Muscle of back (tissue), 11 donors: ENCODE data around the gene ANO6. TPM values are rescaled to one million over a fixed set of nuclear protein-coding genes. Genes with fewer than 3 reads are reported as not detected.

Source experiments
- DNase-seq, 3 donors: peaks; one replicate each; pipeline versions ENCODE4 v3.0.0 to v3.0.0-alpha.2; 2013
- polyA plus RNA-seq, 10 donors: library from polyadenylated mRNA; unstranded; fragments of 120-200 nt; gene quantifications; one replicate each; pipeline ENCODE4 v1.2.1, GENCODE V29; 2013; ENCODE audit not compliant: insufficient read length in 10 of 10

Gene ANO6
- polyA plus RNA-seq, 10 donors = 51.2 to 74.9 (median 61.3) TPM

GRCh38 chr12:45342171-45342570, 126.3 kb downstream of the ANO6 start:
- no peak for DNase-seq

DNA sequence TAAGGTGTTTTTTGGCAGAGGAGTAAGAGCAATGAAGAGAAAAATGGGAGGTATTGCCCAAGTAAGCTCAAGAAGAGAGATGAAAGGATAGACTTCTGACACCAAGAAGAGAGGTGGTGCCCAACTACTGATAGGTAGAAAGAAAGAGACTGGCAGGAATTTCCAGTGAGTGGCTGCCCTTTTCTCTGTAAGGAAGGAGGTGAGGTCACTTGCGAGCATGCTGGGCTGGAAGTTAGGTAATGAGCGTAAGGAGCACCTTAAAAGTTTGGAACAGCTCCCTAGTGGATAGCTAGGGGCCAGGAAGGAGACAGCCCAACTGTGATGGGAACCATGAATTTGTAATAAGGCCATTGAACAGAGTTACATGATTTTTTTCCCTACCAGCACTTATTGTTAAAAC, 127.0 kb downstream of the ANO6 start:
- no peak for DNase-seq

- no peak for DNase-seq
These were observed 127.6 kb downstream of the ANO6 start for GRCh38 chr12:45343269-45344051.

DNA sequence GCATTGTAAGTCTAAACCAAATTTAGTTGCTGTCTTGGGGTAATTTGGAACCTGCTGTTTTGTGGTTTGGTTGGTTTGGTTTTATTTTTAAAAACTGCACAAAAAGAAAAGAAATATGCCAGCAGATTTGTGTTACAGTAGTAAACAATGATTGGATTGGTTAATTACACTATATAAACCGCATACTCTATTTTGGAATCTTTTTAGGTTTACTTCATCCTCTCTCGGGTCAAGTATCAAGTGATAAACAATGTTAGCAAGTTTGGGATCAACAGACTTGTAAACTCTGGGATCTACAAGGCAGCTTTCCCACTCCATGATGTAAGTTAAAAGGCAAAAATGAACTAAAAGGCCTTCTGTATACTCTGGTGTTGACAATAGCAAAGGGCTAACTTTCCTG, 132.4 kb downstream of the ANO6 start:
- DNase-seq = no peak

DNA sequence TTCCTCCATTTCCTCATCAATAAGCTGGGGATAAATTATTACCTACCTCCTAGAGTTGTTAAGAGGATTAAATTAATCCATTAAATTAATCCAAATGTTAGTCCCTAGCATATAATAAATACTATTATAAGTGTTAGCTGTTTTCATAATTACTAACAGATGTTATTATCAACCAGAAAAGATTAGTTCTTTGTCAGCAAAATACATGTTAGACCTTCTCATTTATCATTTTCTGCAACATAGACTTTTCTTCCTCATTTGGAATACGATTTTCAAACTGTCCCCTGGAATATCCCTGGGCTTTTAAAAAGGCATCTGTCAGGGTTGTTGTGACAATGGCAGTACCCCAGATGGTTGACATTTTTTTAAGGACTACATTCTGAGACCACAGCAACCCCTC, 133.1 kb downstream of the ANO6 start:
- no peak for DNase-seq

- DNase-seq = no peak
These were observed 134.0 kb downstream of the ANO6 start for GRCh38 chr12:45349916-45350315.

GRCh38 chr12:45350861-45351260, 135.0 kb downstream of the ANO6 start:
- DNase-seq = no peak

DNA sequence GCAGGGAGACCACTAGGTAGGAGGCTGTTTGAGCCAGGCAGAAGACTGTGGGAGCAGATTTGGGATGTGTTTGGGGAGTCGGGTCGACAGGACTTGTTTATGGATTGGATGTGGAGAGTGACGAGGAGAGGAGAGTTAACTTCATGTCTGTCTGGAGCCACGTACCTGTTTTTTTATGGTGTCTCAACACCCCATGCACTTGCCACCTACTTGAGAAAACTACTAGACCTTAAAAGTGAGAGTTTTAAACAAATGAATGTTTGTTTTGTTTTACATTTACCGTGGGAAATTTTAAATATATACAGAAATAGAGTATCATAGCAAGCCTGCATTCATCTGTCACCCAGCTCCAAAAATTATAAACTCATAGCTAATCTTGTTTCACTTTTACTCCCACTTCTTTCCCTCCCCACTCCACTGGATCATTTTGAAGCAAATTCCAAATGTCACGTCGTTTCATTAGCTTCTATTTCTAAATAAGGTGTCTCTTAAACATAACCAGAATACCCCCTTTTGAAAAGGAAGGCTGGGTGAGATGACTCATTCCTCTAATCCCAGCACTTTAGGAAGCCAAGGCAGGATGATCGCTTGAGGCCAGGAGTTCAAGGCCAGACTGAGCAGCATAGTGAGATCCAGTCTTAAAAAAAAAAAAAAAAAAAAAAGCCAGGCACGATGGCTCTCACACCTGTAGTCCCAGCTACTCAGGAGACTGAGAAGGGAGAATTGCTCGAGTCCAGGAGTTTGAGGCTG, 136.2 kb downstream of the ANO6 start:
- DNase-seq = no peak

GRCh38 chr12:45353944-45354343, 138.0 kb downstream of the ANO6 start:
- no peak for DNase-seq

- no peak for DNase-seq
These were observed 138.5 kb downstream of the ANO6 start for GRCh38 chr12:45354399-45354798.

DNA sequence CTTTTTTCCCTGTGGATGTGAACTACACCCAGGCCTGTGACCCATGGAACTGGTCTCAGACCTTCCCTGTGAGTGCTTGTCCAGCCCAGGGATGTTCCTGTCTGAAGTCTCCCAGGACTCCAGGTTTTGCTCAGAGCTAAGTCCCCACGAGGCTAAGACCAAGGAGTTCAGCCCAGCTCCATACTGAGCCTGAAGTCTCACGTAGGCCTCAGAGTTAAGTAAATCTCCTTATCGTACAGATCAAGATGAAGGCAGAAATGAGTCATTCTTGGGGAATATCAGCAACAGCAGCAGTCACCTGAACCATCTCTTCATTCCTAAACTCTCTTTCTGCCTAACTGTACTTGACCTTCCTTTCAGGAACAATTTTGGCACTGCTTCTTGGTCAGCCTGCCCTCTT, 139.8 kb downstream of the ANO6 start:
- no peak for DNase-seq

GRCh38 chr12:45356822-45357538, 141.1 kb downstream of the ANO6 start:
- peak in 2 of 3 donors; percentile 25 to 29 for DNase-seq

DNA sequence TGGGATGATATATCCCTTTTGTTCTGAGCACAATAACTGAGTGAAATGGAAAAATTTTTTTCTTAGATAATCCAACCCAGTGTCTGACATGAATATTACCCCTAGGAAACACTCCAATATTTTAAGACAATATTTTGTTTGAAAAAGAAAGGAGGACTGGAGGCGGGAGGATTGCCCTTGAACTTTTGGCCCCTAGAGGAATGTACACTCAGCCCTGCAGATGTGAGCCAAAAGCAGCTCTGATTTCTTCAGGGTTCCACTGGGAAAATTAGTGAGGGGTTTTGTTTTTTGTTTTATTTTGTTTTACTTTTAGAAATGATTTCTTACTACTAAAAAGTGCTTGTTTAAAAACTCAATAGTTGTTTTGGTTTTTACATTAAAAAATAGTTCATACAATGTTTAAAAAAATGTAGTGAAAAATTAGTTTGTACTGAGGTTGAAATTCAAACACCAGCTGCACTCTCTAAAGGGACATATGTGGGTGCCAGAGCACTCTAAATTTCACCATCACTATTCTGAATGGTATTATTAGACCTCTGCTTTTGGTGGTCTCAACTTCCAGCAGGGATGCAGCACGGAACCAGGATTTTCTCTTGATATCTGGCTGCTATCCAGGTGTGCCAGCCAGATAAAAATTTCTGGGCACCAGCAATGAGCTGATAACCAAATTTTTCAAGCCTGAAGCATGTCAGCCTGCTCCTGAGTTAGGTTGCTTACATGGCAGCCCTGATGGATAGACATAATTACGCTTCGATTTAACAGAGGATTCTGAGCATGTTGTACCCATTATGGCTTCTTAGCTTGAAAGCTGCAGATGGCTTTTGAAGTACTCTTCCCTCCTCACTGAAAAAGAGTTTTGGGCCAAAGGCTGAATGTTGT, 141.9 kb downstream of the ANO6 start:
- peak; percentile 62 to 89 (median 71) for DNase-seq

DNA sequence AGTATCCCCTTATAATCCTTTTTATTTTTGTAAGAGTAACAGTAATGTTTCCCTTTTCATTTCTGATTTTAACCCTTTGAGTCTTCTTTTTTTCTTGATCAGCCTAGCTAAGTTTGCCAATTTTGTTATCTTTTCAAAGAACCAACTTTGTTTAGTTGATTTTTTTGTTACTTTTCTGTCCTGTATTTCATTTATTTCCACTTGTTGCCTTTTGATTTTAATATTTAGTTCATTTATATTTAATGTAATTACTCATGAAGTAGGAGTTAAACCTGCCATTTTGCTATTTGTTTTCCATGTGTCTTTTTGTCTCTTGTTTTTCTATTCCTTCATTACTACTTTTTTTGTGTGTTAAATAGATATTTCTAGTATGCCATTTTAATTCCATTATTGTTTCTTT, 146.4 kb downstream of the ANO6 start:
- DNase-seq = no peak

GRCh38 chr12:45363903-45364302, 148.0 kb downstream of the ANO6 start:
- DNase-seq = no peak

GRCh38 chr12:45368841-45369489, 153.1 kb downstream of the ANO6 start:
- DNase-seq = no peak

DNA sequence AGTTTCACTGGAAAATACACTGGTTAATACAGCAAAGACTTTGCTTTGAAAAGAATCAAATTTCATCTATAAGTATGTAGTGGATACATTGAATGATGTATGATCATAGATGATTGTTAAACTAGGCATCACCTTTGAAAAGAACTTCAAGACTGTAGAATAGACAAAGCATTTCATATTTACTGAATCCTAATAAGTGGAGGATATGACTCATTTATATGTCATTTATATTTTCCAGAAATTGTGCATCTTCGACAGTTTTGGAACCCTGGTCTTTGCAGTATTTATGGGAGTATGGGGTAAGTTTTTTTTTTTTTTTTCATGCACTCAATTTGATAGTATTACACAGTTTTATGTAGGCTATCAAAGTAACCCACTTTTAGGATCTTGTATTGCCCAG, 161.9 kb downstream of the ANO6 start:
- DNase-seq = no peak

DNA sequence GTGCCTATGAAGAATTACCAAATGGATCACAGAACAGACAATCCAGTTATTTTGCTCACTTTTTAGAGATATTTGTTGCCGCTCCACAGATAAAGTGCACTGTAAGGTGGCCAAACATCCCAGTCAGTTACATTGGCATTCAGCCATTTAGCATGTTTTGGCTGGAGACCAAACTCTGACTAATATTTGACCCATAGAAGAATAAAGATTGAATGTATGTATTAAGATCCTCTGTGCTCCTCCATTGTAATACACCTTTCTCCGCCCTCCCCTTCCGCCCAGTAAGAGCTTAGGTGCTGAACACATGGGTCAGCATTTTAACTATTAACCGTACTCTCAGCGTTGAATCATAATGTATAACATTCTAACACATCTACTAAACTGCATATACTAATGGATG, 163.4 kb downstream of the ANO6 start:
- no peak for DNase-seq

DNA sequence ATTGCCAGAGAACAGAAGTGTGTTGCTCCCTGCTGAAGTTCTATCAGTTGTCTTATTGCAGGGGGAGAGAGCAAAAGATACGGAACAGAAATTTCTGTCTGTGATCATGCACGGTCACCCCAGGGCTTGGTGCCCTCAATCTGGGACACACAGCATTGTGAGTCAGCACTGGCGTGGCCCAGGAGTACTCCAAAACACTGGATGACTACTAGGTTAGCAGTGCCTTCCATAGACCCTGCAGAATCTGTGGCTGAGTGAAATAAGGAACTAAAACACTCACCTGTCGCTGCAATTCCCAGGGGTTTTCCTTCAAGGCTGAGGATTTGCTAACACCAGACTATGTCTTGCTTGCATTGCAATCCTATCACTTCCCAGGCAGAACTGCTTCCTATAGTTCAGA, 165.5 kb downstream of the ANO6 start:
- no peak for DNase-seq

- peak; percentile 41 to 78 (median 59) for DNase-seq
These were observed 172.7 kb downstream of the ANO6 start for GRCh38 chr12:45388545-45388944.

DNA sequence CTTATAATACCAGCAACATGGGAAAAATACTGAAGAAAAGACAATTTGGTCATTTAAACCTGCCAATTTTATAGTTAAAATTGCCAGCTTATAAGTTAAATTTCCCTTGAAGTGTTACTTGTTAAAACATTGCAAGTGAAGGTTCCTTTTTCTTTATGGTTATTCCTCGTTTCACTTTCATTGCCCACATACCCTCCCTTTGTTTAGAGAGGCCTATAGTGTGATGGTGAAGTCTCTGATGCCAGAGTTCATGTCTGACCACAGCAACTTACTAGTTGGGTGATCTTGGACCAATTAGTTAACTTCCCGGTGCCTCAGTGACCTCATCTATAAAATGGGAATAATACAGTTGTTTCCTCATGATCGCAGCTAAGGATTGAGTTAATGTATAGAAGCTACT, 173.5 kb downstream of the ANO6 start:
- no peak for DNase-seq
